Measurements from ENCODE around the gene MBTD1.

GRCh38 chr17:51189162-51189561 lies 70.7 kb downstream of the MBTD1 start:
- TF ChIP-seq BHLHE40 (IDR thresholded peaks at IDR 0.05; ENCODE audit: borderline replicate concordance) (no peak), HDGF (IDR thresholded peaks at IDR 0.05; ENCODE audit: borderline replicate concordance) (no peak), L3MBTL2 (conservative IDR thresholded peaks at IDR 0.05) (no peak), SP1 (IDR thresholded peaks at IDR 0.05) (no peak), ELF4 (IDR thresholded peaks at IDR 0.05) (no peak), ZNF384 (IDR thresholded peaks at IDR 0.05) (no peak), FOXA1 (IDR thresholded peaks at IDR 0.05) (no peak), SUZ12 (IDR thresholded peaks at IDR 0.05) (no peak), ARNT (IDR thresholded peaks at IDR 0.05) (no peak), FOXM1 (IDR thresholded peaks at IDR 0.05; ENCODE audit: borderline replicate concordance) (no peak), NFRKB (IDR thresholded peaks at IDR 0.05) (no peak), FOXK2 (IDR thresholded peaks at IDR 0.05) (no peak), TARDBP (IDR thresholded peaks at IDR 0.05) (no peak)
- TF ChIP-seq, protein P1, sequence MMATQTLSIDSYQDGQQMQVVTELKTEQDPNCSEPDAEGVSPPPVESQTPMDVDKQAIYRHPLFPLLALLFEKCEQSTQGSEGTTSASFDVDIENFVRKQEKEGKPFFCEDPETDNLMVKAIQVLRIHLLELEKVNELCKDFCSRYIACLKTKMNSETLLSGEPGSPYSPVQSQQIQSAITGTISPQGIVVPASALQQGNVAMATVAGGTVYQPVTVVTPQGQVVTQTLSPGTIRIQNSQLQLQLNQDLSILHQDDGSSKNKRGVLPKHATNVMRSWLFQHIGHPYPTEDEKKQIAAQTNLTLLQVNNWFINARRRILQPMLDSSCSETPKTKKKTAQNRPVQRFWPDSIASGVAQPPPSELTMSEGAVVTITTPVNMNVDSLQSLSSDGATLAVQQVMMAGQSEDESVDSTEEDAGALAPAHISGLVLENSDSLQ (IDR thresholded peaks at IDR 0.05), result no peak

Measured in HEK293T (cell line).